ENCODE data around the gene E2F3.
"Not testable (repeated sequence)": the region's sequence is repeated elsewhere in the genome, so short reads cannot be mapped to it uniquely, and the experiment has no call there.

E2F3 gene

DNA sequence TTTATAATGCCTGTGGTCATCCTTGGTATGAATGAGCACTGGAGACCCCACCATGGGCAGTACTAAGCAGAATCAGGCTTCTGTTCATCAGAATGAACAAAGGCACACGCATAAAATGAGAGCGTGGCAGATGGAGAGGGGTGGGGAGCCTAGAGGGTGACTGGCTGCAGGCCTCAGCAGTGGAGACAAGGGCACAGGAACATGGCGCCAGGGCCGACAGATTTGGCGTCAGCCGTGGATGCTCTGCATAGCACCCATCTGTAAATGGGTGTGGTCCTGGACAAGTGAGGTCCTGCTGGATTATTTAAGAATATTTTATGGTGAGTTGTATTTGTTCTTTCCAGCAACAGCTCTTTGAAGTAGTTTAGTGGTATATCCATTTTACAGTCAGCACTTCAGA, 33.1 kb downstream of the E2F3 start:
- DNase-seq = no peak

GRCh38 chr6:20436719-20437118, 35.0 kb downstream of the E2F3 start:
- DNase-seq = no peak

- no peak for DNase-seq
These were observed 36.0 kb downstream of the E2F3 start for GRCh38 chr6:20437639-20438038.

DNA sequence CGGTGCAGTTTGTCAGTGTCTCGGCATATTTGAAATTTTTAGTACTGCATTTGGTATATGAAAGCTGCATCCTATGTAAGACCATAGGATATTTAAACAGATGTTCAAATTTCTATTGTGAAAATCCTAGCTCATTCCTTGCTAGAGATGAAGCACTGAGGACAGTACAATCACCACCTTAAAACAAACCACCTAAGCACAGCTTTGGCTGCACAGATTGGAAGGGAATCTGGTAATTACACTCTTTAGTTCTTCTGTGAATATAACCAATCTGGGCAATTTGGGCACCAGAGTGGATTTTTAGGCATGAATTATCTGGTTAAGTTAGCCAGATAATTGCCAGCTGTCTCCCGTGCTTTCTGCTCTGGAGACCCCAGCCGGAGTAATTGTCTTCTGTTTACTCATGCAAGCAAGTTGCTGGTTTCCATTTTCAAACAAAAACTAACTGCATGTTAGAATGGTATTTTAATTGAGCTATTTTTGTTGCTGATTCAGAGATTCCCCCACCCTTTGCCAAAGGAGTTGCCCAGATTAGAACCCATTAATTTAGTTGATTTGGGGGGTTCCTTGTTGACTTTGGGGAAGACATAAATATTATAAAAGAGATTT, 36.9 kb downstream of the E2F3 start:
- DNase-seq = no peak

GRCh38 chr6:20439558-20439957, 37.9 kb downstream of the E2F3 start:
- DNase-seq = no peak

DNA sequence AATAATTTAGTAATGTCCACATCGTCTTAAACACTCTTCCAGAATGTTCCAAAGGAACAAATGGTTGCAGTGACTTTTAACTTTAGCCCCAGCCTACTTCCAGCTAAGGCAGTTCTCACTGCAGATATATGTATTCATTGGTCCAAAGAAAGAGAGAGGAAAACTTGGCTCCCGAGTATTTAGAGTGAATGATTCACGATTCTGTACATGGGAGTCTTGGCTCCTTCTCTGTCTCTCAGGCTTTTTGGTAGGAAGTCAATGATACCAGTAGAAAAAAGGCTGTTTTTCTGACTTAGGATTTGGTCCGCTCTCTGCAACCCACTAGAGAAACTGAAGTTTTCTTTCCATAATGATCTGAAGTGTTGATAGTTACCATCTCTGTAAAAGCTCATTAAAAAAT, 38.6 kb downstream of the E2F3 start:
- no peak for DNase-seq

- no peak for DNase-seq
These were observed 39.6 kb downstream of the E2F3 start for GRCh38 chr6:20441236-20441635.

DNA sequence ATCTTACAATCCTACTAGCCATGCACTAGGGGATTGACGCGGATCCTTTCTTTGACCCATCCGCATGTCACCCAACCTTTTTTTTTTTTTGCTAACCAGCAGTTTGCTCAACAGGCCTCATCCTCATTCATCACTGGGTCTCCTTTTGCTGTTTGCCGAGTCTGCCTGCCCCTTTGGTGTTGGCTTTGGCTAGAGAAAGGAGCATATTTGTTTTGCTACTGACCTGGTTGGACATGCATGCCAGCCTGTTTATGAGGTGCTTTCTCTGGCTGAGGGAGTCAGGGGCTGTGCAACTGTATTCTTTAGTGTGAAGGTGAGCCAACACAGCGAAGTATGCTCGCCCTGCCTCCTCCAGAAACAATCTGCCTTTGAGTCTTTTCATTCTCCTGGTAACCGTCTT, 40.2 kb downstream of the E2F3 start:
- no peak for DNase-seq

DNA sequence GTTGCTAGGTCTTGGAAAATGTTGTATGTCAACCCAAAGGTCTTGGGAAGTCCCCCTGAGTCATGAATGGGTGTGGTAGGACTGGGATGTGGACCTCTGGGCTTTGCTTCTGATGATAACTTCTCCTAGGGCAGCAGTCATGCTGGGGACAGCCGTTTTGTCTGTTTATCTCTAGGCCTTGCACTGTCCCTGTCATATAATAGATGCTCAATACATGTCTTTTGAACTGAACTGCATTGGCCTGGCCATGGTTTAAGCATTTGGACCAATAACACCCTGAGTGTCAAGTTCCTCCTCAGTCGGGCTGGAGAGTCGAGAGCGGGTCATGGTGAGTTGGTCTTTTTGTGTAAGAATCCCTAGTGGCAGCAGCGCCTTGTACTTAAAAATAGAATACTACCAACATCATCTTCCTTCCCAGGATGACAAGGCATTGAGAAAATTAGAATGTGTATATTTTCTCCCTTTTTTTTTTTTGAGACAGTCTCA, 43.1 kb downstream of the E2F3 start:
- no peak for DNase-seq

- DNase-seq = no peak
These were observed 45.5 kb downstream of the E2F3 start for GRCh38 chr6:20447157-20447556.

GRCh38 chr6:20447581-20448132, 46.0 kb downstream of the E2F3 start:
- no peak for DNase-seq

GRCh38 chr6:20448828-20449227, 47.1 kb downstream of the E2F3 start:
- no peak for DNase-seq

DNA sequence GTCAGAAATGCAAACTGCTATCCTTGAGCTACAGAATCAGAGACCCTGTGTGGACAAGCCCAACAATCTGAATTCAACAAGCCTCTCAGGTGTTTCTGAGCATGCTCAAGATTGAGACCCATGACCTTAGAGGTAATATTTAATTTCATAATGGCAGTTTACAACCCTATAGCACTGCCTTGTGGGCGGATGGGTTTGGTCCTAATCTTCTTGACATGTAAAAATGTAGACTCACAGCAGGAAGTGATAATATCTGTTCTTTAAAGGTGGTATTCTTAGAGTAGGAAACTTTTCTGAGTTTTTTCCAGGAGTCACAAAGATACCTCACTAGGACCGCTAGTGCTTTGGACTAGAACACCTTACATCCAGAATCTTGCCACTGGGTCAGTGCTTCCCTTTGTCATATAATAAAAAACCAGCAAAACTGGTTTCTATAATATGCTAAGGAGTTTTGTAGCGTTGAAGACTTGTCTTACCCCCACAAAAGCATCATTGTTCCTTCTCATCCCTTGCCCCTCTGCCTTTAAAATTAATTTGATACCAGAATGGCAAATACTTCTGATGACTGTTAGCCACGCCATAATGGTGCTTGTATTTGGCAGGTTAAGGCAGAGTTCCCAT, 52.6 kb downstream of the E2F3 start:
- DNase-seq = no peak

GRCh38 chr6:20455251-20455940, 53.7 kb downstream of the E2F3 start:
- no peak for DNase-seq

GRCh38 chr6:20458027-20458894, 56.6 kb downstream of the E2F3 start:
- no peak for DNase-seq

DNA sequence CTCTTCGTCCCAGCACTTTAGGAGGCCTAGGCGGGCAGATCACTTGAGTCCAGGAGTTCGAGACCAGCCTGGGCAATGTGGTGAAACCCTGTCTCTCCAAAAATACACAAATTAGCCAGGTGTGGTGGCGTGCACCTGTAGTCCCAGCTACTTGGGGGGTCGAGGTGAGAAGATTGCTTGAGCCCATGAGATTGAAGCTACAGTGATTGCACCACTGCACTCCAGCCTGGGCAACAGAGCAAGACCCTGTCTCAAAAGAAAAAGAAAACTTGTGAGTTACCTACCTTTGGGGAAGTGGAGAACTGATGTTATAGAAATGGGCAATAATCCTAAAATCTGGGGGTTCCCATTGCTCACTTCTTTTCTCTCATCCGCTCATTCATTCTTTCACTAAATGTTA, 58.0 kb downstream of the E2F3 start:
- DNase-seq = no peak

- no peak for DNase-seq
These were observed 59.9 kb downstream of the E2F3 start for GRCh38 chr6:20461576-20461975.

- no peak for DNase-seq
These were observed 61.7 kb downstream of the E2F3 start for GRCh38 chr6:20463396-20463795.

DNA sequence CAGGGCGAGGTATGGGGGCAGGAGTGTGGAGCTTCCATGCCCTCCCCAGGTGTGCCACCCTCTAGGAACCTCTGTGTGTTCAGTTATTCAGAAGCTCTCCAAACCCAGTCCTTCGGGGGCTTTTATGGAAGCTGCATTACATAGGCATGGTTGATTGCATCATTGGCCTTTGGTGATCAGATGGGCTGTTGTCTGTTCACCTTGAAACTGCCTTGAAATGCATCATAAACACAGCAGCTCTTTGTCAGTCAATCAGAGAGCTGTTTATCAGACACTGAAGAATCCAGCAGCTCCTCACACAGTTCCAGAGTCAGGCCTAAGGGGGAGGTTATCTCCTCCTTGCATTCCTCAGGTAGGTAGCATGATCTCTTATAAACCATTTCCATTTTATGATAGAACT, 62.4 kb downstream of the E2F3 start:
- no peak for DNase-seq

DNA sequence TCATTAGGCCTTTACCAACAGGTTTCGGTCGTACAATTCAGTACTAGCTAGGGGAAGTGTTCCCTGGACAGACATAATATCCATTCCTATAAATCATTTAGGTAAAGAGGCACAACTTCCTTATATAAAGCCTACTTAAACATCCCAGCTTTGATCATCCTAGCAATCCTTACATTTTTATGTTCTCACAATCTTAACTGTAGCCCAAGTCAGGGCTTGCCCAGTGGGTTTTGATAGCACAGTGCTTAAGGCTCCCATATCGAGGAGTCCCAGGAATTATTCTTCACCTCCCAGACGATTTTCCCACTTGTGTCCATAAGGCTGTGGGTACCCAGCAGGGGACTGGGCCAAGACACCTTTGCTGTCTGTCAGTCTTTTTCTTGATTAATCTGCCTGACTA, 63.2 kb downstream of the E2F3 start:
- no peak for DNase-seq

DNA sequence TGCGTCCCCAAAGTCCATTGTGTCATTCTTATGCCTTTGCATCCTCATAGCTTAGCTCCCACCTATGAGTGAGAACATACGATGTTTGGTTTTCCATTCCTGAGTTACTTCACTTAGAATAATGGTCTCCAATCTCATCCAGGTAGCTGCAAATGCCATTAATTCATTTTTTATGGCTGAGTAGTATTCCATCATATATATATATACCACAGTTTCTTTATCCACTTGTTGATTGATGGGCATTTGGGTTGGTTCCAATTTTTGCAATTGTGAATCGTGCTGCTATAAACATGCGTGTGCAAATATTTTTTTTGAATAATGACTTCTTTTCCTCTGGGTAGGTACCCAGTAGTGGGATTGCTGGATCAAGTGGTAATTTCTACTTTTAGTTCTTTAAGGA, 63.9 kb downstream of the E2F3 start:
- not testable (repeated sequence) for DNase-seq

DNA sequence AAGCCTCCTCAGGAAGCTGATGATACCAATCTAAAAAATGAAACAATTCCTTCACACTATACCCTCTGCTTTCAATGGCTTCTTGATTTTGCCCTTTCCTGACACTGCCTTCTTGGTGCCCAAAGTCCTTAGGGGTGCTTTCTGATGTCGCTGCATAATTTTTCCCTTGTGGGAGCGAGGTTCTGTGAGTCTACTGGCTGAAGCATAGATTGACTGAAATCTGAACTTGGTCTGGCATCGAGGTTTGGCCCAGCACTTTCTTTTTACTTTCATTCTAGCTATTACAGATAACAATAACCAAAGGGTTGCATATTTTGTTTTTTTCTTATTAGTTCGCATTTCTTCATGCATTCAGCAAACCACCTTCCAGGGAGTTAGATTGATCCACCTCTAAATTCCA, 65.8 kb downstream of the E2F3 start:
- peak in 1 of 2 experiments; percentile 6 for DNase-seq

GRCh38 chr6:20468209-20468608, 66.5 kb downstream of the E2F3 start:
- no peak for DNase-seq
